Fibroblast of mammary gland (primary cell): ENCODE data around the gene DNMT1.

Experiments
- DNase-seq: peaks from one replicate; pipeline ENCODE4 v3.0.0-alpha.2; 2010; ENCODE audit warnings: low read depth
- H3K4me3 ChIP-seq: 2 replicates; pipeline ENCODE4 v1.5.1; 2011; ENCODE audit warnings: low read depth, mild to moderate bottlenecking, low read length, moderate library complexity; ENCODE audit not compliant: control insufficient read depth
- TF ChIP-seq, protein P1 (sequence below): conservative IDR thresholded peaks from 2 replicates; pipeline ENCODE4 v1.5.1; 2011; ENCODE audit warnings: low read depth, low read length, inconsistent platforms; ENCODE audit not compliant: control insufficient read depth, insufficient read depth

DNMT1 gene

GRCh38 chr19:10233946-10234345, 39.2 kb upstream of the DNMT1 start:
- no peak overlapping the region for H3K4me3 ChIP-seq
- DNase-seq: no peak
- TF ChIP-seq, protein P1, sequence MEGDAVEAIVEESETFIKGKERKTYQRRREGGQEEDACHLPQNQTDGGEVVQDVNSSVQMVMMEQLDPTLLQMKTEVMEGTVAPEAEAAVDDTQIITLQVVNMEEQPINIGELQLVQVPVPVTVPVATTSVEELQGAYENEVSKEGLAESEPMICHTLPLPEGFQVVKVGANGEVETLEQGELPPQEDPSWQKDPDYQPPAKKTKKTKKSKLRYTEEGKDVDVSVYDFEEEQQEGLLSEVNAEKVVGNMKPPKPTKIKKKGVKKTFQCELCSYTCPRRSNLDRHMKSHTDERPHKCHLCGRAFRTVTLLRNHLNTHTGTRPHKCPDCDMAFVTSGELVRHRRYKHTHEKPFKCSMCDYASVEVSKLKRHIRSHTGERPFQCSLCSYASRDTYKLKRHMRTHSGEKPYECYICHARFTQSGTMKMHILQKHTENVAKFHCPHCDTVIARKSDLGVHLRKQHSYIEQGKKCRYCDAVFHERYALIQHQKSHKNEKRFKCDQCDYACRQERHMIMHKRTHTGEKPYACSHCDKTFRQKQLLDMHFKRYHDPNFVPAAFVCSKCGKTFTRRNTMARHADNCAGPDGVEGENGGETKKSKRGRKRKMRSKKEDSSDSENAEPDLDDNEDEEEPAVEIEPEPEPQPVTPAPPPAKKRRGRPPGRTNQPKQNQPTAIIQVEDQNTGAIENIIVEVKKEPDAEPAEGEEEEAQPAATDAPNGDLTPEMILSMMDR: no peak

GRCh38 chr19:10231612-10232228, 37.0 kb upstream of the DNMT1 start:
- no peak for DNase-seq
- peak overlapping the region; percentile 82 for H3K4me3 ChIP-seq
- TF ChIP-seq, protein P1: no peak

DNA sequence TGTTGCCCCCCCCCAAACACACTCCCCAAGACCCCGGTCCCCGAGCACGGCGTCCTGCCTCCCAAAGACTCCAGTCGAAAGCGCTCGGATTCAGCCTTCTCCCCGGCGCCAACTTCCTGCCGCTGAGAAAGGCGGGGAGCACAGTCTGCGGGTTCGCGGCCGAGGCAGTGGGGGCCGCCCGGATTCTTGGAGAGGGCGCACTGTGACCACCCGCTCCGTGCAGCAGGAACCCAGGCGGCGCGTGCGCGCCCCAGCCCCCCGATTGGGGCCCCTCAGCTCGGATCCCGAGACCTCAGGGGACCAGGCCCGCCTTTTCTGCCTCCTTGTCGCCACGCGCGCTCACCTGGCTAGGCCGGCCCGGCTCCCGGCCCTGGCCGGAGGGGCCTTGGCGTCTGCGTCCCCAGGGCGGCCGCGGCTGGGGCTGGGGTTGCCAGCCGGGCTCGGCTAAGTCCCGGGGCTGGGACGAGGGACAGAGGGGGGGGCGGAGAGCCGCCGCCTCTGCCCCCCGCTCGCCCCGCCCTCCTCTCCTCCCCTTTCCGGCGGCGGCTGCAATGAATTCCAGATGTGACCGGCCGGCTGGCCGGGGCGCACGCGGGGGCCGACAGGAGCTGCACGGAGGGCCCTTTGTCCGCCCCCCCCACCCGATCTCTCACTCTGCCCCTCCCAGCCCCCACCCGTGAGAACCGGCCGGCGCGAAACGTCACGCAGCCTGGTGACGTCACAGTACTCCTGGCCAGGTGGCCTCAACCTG, 36.3 kb upstream of the DNMT1 start, which contains the start of gene S1PR2:
TSS of gene S1PR2 (minus strand) at position 471 of the 751 bp plus-strand sequence. CDS start 6,426 bp downstream, outside the sequence.
- DNase-seq: peak; percentile 67
- TF ChIP-seq, protein P1: no peak
- H3K4me3 ChIP-seq: peak within 1 kb of the TSS; percentile 82

DNA sequence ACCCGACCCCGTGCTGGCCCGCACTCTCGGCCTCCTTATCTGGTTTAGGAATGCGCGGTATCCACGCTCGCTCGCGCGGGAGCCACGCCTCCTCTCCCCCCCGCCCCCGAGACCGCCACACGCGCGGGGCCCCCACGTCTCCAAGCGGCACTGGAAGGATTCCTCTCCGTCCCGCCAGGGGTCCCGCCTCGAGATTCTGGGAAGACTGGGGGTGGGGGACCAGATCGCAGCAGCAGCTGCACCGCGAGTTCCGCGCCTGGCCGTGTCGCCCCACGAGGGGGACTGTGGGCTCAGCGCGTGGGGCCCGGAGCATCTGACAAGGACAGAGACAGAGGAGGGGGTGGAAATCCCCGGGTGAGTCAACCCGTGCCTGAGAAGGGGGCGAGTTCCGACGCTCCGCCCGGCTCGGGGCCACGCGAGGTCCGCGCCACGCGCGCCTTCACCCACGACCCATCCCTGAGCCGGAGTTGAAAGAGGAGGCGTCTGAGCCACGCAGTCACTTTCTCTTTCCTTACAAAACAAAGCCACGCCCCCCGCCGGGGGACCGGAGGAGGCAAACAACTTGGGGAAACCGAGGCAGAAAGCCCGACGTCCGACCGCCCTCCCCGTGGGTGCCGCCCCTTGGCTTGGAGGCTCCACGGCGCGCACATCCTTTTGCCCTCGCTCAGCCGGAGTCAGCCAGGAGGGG, 35.6 kb upstream of the DNMT1 start:
- H3K4me3 ChIP-seq: peak overlapping the region; percentile 82
- TF ChIP-seq, protein P1: no peak
- DNase-seq: no peak

GRCh38 chr19:10228920-10229319, 34.2 kb upstream of the DNMT1 start:
- TF ChIP-seq, protein P1: peak; percentile 61
- no peak overlapping the region for H3K4me3 ChIP-seq
- peak; percentile 71 for DNase-seq

GRCh38 chr19:10228393-10228792, 33.6 kb upstream of the DNMT1 start:
- no peak overlapping the region for H3K4me3 ChIP-seq
- TF ChIP-seq, protein P1: no peak
- DNase-seq: no peak
